Transverse colon (tissue), 3 donors: ENCODE measurements around the gene C2orf68.

ENCODE experiments used
- CTCF ChIP-seq, 5 experiments: fragments of 200-600 bp in 3 of 5; fragments of 450-650 bp in 2 of 5; sonication (generic) in 3 of 5; IDR thresholded peaks; 1 replicate in 2 of 5; 2 replicates in 3 of 5; pipeline ENCODE4 v1.5.1; 2016 to 2017; ENCODE audit warnings: antibody characterized with exemption in 5 of 5, inconsistent platforms in 3 of 5, mild to moderate bottlenecking in 2 of 5, moderate library complexity in 1 of 5
- POLR2A ChIP-seq: fragments of 450-650 bp; IDR thresholded peaks from one replicate; pipeline ENCODE4 v1.6.1; 2016; ENCODE audit warnings: antibody characterized with exemption, mild to moderate bottlenecking, moderate library complexity

GRCh38 chr2:85606116-85606455 lies 5.8 kb downstream of the C2orf68 start:
- TF ChIP-seq CTCF (IDR thresholded peaks at IDR 0.05) (no peak), POLR2A (no peak)
